ENCODE results near the gene STARD4. TPM values are rescaled to one million over a fixed set of nuclear protein-coding genes. Genes with fewer than 3 reads are reported as not detected.

Gene STARD4
- total RNA-seq, 1 donor from 2014 or later: 35.6 TPM

- TF ChIP-seq, protein P1, sequence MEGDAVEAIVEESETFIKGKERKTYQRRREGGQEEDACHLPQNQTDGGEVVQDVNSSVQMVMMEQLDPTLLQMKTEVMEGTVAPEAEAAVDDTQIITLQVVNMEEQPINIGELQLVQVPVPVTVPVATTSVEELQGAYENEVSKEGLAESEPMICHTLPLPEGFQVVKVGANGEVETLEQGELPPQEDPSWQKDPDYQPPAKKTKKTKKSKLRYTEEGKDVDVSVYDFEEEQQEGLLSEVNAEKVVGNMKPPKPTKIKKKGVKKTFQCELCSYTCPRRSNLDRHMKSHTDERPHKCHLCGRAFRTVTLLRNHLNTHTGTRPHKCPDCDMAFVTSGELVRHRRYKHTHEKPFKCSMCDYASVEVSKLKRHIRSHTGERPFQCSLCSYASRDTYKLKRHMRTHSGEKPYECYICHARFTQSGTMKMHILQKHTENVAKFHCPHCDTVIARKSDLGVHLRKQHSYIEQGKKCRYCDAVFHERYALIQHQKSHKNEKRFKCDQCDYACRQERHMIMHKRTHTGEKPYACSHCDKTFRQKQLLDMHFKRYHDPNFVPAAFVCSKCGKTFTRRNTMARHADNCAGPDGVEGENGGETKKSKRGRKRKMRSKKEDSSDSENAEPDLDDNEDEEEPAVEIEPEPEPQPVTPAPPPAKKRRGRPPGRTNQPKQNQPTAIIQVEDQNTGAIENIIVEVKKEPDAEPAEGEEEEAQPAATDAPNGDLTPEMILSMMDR (IDR thresholded peaks at IDR 0.05; ENCODE audit: unreplicated experiment): no peak
- no peaks in the 10 kb centered on the region for H3K27me3 Mint-ChIP-seq
- H3K36me3 Mint-ChIP-seq (ENCODE audit: insufficient read depth): no peaks in the 10 kb centered on the region
- no peak overlapping the region for H3K4me3 Mint-ChIP-seq (ENCODE audit: low read depth)
- DNase-seq (ENCODE audit: low spot score, unreplicated experiment): no peak
- H3K9me3 Mint-ChIP-seq (ENCODE audit: low read depth): no peaks in the 10 kb centered on the region
- H3K27ac Mint-ChIP-seq: no peak overlapping the region
- peaks cover 13% of the 10 kb centered on the region for H3K4me1 Mint-ChIP-seq (ENCODE audit: low read depth)
Observed at GRCh38 chr5:111520908-111521307, 8.6 kb upstream of the STARD4 start.

DNA sequence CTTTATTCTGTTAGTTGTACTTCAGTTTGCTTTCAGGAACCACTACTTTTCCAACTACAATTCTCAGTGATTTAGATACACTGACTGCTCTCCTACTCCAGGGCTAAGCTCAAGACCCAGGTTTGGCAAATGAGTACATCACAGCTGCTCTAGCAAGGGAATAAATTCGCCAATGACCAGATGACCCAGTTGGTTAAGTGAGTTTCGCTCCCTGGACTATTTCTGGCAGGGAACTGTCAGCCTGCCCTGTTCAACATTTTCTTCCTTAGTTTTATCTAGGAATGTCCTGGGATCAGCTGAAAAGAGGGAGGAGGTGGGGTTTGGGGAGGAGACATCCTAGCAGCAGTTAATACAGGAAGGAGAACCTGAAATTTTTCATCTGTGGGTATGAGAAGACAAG is 6.4 kb upstream of the STARD4 start:
- no peak overlapping the region for H3K27ac Mint-ChIP-seq
- H3K36me3 Mint-ChIP-seq (ENCODE audit: insufficient read depth): no peaks in the 10 kb centered on the region
- TF ChIP-seq, protein P1 (IDR thresholded peaks at IDR 0.05; ENCODE audit: unreplicated experiment): no peak

DNA sequence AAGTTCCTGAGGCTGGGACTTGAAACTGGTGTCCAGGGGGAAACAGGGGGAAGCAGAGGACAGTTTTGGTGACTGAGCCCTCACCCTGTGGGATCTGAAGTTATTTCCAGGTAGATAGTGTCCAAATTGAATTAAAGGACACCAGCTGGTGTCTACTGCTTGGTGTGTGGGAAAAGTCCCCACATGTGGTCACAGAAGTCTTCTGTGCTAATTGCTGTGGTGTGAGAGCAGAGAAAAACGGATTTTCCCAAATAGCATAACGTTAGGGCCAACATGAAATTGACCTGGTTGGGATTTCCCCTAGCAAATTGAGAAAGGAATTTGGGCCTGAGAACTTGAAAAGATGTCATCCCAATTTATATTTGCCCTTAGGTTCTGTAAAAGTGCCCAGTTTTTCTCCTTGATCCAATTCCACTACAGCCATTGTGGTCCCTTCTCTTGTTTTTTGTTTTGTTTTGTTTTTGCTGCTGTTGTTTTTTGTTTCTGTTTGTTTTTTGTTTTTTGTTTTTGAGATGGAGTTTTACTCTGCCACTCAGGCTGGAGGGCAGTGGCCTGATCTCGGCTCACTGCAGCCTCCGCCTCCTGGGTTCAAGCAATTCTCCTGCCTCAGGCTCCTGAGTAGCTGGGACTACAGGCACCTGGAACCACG is 5.6 kb upstream of the STARD4 start:
- Mint-ChIP-seq H3K36me3 (ENCODE audit: insufficient read depth) (no peaks in the 10 kb centered on the region), H3K4me1 (ENCODE audit: low read depth) (peaks cover 17% of the 10 kb centered on the region), H3K9me3 (ENCODE audit: low read depth) (no peaks in the 10 kb centered on the region), H3K4me3 (ENCODE audit: low read depth) (no peak overlapping the region), H3K27ac (no peak overlapping the region), H3K27me3 (no peaks in the 10 kb centered on the region)
- no peak for DNase-seq (ENCODE audit: low spot score, unreplicated experiment)
- TF ChIP-seq, protein P1 (IDR thresholded peaks at IDR 0.05; ENCODE audit: unreplicated experiment): no peak

More for the DNA sequence above, 6.4 kb upstream of the STARD4 start:
- no peak for DNase-seq (ENCODE audit: low spot score, unreplicated experiment)
- Mint-ChIP-seq H3K27me3 (no peaks in the 10 kb centered on the region), H3K9me3 (ENCODE audit: low read depth) (no peaks in the 10 kb centered on the region), H3K4me3 (ENCODE audit: low read depth) (no peak overlapping the region), H3K4me1 (ENCODE audit: low read depth) (peaks cover 16% of the 10 kb centered on the region)

DNA sequence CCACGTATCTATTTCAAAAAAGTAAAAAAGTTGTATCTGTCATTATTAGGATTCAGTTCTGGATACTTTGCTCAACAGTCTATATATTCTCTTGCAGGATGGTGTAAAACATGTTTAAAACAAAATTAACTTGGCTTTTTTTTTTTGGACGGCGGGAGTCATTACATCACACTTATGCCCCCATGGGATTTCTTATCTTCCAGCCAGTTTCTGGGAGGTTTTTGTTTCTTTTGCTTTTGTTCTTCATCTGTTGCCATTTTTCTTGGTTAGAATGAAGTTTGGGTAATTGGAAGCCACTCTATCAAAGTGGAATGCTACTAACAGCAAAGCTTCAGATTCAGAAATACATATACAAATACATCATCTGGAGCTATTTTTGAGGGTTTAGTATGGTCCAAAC is 1.8 kb upstream of the STARD4 start:
- no peak for DNase-seq (ENCODE audit: low spot score, unreplicated experiment)
- Mint-ChIP-seq H3K27me3 (no peaks in the 10 kb centered on the region), H3K4me1 (ENCODE audit: low read depth) (peaks cover 17% of the 10 kb centered on the region), H3K27ac (no peak overlapping the region), H3K36me3 (ENCODE audit: insufficient read depth) (no peaks in the 10 kb centered on the region), H3K9me3 (ENCODE audit: low read depth) (no peaks in the 10 kb centered on the region), H3K4me3 (ENCODE audit: low read depth) (no peak overlapping the region)
- TF ChIP-seq, protein P1 (IDR thresholded peaks at IDR 0.05; ENCODE audit: unreplicated experiment): no peak

GRCh38 chr5:111513131-111513520 is 791 bp upstream of the STARD4 start:
- Mint-ChIP-seq H3K36me3 (ENCODE audit: insufficient read depth) (no peaks in the 10 kb centered on the region), H3K9me3 (ENCODE audit: low read depth) (no peaks in the 10 kb centered on the region), H3K27ac (peak overlapping the region; percentile 93), H3K4me3 (ENCODE audit: low read depth) (peak overlapping the region; percentile 77), H3K4me1 (ENCODE audit: low read depth) (peaks cover 18% of the 10 kb centered on the region), H3K27me3 (no peaks in the 10 kb centered on the region)
- DNase-seq (ENCODE audit: low spot score, unreplicated experiment): no peak
- TF ChIP-seq, protein P1 (IDR thresholded peaks at IDR 0.05; ENCODE audit: unreplicated experiment): no peak

Measured in progenitor cell of endocrine pancreas (in vitro differentiated cells).